Measurements from ENCODE around the gene DIAPH3. TPM values are rescaled to one million over a fixed set of nuclear protein-coding genes. Genes with fewer than 3 reads are reported as not detected.

Gene DIAPH3
- total RNA-seq, 2 experiments from 2014 or later = 0.08 to 0.11 TPM

DNA sequence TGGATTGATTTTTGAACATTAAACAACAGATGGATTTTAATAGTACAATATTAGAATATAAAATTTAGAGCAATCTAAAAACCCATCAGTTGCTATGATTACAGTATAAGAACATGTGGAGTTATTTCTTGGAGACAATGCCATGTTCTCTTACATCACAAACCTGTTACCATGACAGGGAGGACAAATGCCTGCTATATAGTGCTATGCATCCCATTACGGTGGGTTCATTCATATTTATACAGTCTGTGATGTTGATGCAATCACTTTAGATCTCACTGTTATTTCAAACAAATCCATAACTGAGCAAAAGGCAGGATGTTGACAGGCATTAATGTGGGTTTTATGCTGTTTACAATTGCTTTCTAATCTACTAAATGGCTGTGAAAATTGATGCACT, 467.5 kb downstream of the DIAPH3 start:
- intact Hi-C loops (cut with DNase I, micrococcal nuclease) = no loop called here
- Mint-ChIP-seq H3K27ac (no peak overlapping the region), H3K36me3 (ENCODE audit: low read depth) (no peaks in the 10 kb centered on the region), H3K4me1 (ENCODE audit: low read depth) (no peaks in the 10 kb centered on the region), H3K9me3 (no peaks in the 10 kb centered on the region), H3K4me3 (no peak overlapping the region), H3K27me3 (no peaks in the 10 kb centered on the region)
- H3K27me3 ChIP-seq (ENCODE audit: control insufficient read depth in 1 of 2, insufficient read depth in 2 of 2, low read length in 2 of 2) = no peaks in the 10 kb centered on the region
- H3K36me3 ChIP-seq (ENCODE audit: insufficient read depth, low read length) = no peaks in the 10 kb centered on the region
- no peaks in the 10 kb centered on the region for H3K4me1 ChIP-seq (ENCODE audit: insufficient read depth, low read length)
- no peak overlapping the region for H3K4me3 ChIP-seq (ENCODE audit: low read length)
- DNase-seq (no peak), ATAC-seq (ENCODE audit: poor library complexity) (no peak)
- ChIA-PET CTCF (no interaction called here), POLR2A (no interaction called here)
- H3K27ac ChIP-seq (ENCODE audit: low read depth in 1 of 2, low read length in 2 of 2) = no peak overlapping the region
- no peaks in the 10 kb centered on the region for H3K9me3 ChIP-seq (ENCODE audit: control insufficient read depth in 1 of 2, insufficient read depth in 1 of 2, low read length in 2 of 2)
- TF ChIP-seq, protein P1, sequence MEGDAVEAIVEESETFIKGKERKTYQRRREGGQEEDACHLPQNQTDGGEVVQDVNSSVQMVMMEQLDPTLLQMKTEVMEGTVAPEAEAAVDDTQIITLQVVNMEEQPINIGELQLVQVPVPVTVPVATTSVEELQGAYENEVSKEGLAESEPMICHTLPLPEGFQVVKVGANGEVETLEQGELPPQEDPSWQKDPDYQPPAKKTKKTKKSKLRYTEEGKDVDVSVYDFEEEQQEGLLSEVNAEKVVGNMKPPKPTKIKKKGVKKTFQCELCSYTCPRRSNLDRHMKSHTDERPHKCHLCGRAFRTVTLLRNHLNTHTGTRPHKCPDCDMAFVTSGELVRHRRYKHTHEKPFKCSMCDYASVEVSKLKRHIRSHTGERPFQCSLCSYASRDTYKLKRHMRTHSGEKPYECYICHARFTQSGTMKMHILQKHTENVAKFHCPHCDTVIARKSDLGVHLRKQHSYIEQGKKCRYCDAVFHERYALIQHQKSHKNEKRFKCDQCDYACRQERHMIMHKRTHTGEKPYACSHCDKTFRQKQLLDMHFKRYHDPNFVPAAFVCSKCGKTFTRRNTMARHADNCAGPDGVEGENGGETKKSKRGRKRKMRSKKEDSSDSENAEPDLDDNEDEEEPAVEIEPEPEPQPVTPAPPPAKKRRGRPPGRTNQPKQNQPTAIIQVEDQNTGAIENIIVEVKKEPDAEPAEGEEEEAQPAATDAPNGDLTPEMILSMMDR (IDR thresholded peaks at IDR 0.05) = no peak

DNA sequence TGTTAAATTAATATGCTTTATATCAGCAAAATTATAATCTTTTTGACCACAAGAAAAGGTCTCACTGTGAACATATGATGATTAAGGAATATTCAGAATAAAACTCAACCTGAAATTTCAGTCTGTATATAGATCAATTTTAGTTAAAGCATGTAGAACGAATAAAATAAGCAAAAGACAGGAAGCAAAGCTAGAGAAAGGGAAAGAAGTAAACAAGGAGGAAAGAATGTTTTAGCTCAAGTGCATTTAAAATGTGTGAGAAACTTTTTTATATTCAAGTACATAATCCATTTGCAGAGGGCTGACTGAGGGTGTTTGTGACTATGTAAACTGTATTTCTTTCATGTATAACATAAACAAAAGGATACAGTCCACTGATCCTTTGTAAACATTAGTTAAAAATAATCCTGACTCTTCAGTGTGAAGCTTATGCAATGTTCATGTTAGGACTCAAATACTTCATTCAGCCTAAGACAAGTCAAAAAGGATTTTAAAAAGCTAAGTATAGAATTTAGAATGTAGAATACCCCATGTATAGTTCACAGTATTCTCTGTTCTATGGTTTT, 472.1 kb downstream of the DIAPH3 start:
- TF ChIP-seq, protein P1 (IDR thresholded peaks at IDR 0.05) = no peak
- CTCF ChIA-PET = interaction anchor here (0.7 to 1.6 kb wide), 4 partner anchors 10 to 365 kb away, joined by 3 to 7 read pairs (median 4); no protein-coding TSS in a partner anchor
- Histone ChIP-seq H3K9me3 (ENCODE audit: control insufficient read depth in 1 of 2, insufficient read depth in 1 of 2, low read length in 2 of 2) (no peaks in the 10 kb centered on the region), H3K27ac (ENCODE audit: low read depth in 1 of 2, low read length in 2 of 2) (no peak overlapping the region), H3K27me3 (ENCODE audit: control insufficient read depth in 1 of 2, insufficient read depth in 2 of 2, low read length in 2 of 2) (no peaks in the 10 kb centered on the region), H3K4me3 (ENCODE audit: low read length) (no peak overlapping the region), H3K36me3 (ENCODE audit: insufficient read depth, low read length) (no peaks in the 10 kb centered on the region), H3K4me1 (ENCODE audit: insufficient read depth, low read length) (no peaks in the 10 kb centered on the region)
- DNase-seq (no peak), ATAC-seq (ENCODE audit: poor library complexity) (no peak)
- H3K4me1 Mint-ChIP-seq (ENCODE audit: low read depth) = no peaks in the 10 kb centered on the region
- H3K4me3 Mint-ChIP-seq = no peak overlapping the region
- H3K9me3 Mint-ChIP-seq = no peaks in the 10 kb centered on the region
- H3K27ac Mint-ChIP-seq = no peak overlapping the region
- POLR2A ChIA-PET = interaction anchor here (0.6 kb wide), 1 partner anchor 97 kb away, joined by 3 read pairs; no protein-coding TSS in a partner anchor
- intact Hi-C loops (cut with DNase I, micrococcal nuclease) = no loop called here
- H3K27me3 Mint-ChIP-seq = no peaks in the 10 kb centered on the region
- H3K36me3 Mint-ChIP-seq (ENCODE audit: low read depth) = no peaks in the 10 kb centered on the region

GRCh38 chr13:59690857-59691500, 472.7 kb downstream of the DIAPH3 start:
- no peak for DNase-seq
- Histone ChIP-seq H3K9me3 (ENCODE audit: control insufficient read depth in 1 of 2, insufficient read depth in 1 of 2, low read length in 2 of 2) (no peaks in the 10 kb centered on the region), H3K4me1 (ENCODE audit: insufficient read depth, low read length) (no peaks in the 10 kb centered on the region), H3K36me3 (ENCODE audit: insufficient read depth, low read length) (no peaks in the 10 kb centered on the region), H3K27ac (ENCODE audit: low read depth in 1 of 2, low read length in 2 of 2) (no peak overlapping the region), H3K27me3 (ENCODE audit: control insufficient read depth in 1 of 2, insufficient read depth in 2 of 2, low read length in 2 of 2) (no peaks in the 10 kb centered on the region), H3K4me3 (ENCODE audit: low read length) (no peak overlapping the region)
- Mint-ChIP-seq H3K4me3 (no peak overlapping the region), H3K36me3 (ENCODE audit: low read depth) (no peaks in the 10 kb centered on the region), H3K27ac (no peak overlapping the region), H3K27me3 (no peaks in the 10 kb centered on the region), H3K4me1 (ENCODE audit: low read depth) (no peaks in the 10 kb centered on the region), H3K9me3 (no peaks in the 10 kb centered on the region)
- intact Hi-C loops (cut with DNase I, micrococcal nuclease) = no loop called here
- TF ChIP-seq, protein P1 (IDR thresholded peaks at IDR 0.05) = no peak
- no peak for ATAC-seq (ENCODE audit: poor library complexity)
- ChIA-PET POLR2A (no interaction called here), CTCF (interaction anchor here (0.7 to 1.6 kb wide), 3 partner anchors 9 to 11 kb away, joined by 3 to 7 read pairs (median 3); no protein-coding TSS in a partner anchor)

All from CD4-positive, alpha-beta T cell (primary cell).